Spleen (tissue), 11 donors: ENCODE data around the gene SOWAHC. TPM values are rescaled to one million over a fixed set of nuclear protein-coding genes. Genes with fewer than 3 reads are reported as not detected.

ENCODE experiments used
- DNase-seq: peaks from one replicate; pipeline ENCODE4 v3.0.0-alpha.2; 2020
- H3K27ac ChIP-seq, 8 donors: fragments of 200-600 bp; sonication (generic) in 7 of 8; 1 replicate in 4 of 8; 2 replicates in 4 of 8; pipeline versions ENCODE4 v1.5.0 to v1.8.0; 2016 to 2021; ENCODE audit warnings: inconsistent platforms in 4 of 8, mild to moderate bottlenecking in 4 of 8, moderate library complexity in 1 of 8
- H3K27me3 ChIP-seq, 7 donors: fragments of 200-600 bp; sonication (generic) in 6 of 7; replicated peaks in 1 of 7; 1 replicate in 4 of 7; 2 replicates in 3 of 7; pipeline versions ENCODE4 v1.5.0 to v1.8.0; 2016 to 2021; ENCODE audit warnings: inconsistent platforms in 3 of 7, mild to moderate bottlenecking in 1 of 7
- H3K36me3 ChIP-seq, 6 donors: fragments of 200-600 bp; sonication (generic) in 5 of 6; 1 replicate in 4 of 6; 2 replicates in 2 of 6; pipeline versions ENCODE4 v1.5.0 to v1.8.0; 2016 to 2021; ENCODE audit warnings: inconsistent platforms in 2 of 6
- H3K4me1 ChIP-seq, 6 donors: fragments of 200-600 bp; sonication (generic) in 5 of 6; 1 replicate in 3 of 6; 2 replicates in 3 of 6; pipeline versions ENCODE4 v1.5.0 to v1.8.0; 2016 to 2021; ENCODE audit warnings: inconsistent platforms in 3 of 6
- H3K4me3 ChIP-seq, 8 donors: fragments of 200-600 bp; sonication (generic) in 7 of 8; 1 replicate in 4 of 8; 2 replicates in 4 of 8; pipeline versions ENCODE4 v1.5.0 to v1.8.0; 2016 to 2021; ENCODE audit warnings: inconsistent platforms in 4 of 8, mild to moderate bottlenecking in 4 of 8, moderate library complexity in 2 of 8
- H3K9me3 ChIP-seq, 8 donors: fragments of 200-600 bp; sonication (generic) in 7 of 8; 1 replicate in 4 of 8; 2 replicates in 4 of 8; pipeline versions ENCODE4 v1.5.0 to v1.8.0; 2016 to 2021; ENCODE audit warnings: inconsistent platforms in 4 of 8
- CTCF ChIP-seq, 11 experiments: fragments of 200-600 bp in 7 of 11; fragments of 450-650 bp in 4 of 11; sonication (generic) in 4 of 11; IDR thresholded peaks in 8 of 11; conservative IDR thresholded peaks in 3 of 11; 1 replicate in 7 of 11; 2 replicates in 4 of 11; pipeline versions ENCODE4 v1.4.0 to v1.8.0; 2016 to 2021; ENCODE audit warnings: antibody characterized with exemption in 11 of 11, inconsistent platforms in 4 of 11, mild to moderate bottlenecking in 1 of 11
- POLR2A ChIP-seq, 3 donors: fragments of 450-650 bp; IDR thresholded peaks; one replicate each; pipeline ENCODE4 v1.5.1; 2017; ENCODE audit warnings: antibody characterized with exemption in 3 of 3, mild to moderate bottlenecking in 1 of 3
- POLR2AphosphoS5 ChIP-seq, 3 donors: sonication (generic); formaldehyde crosslinking; IDR thresholded peaks; one replicate each; pipeline ENCODE4 v1.5.1; 2017; ENCODE audit warnings: antibody characterized with exemption in 3 of 3
- WGBS, 5 donors: extraction: QIAGEN DNeasy Blood & Tissue Kit in 3 of 5; methylation state at CpG; one replicate each; pipeline versions ENCODE4 v1.1.5 to v1.1.7; 2013 to 2018; 5-methylcytosine and 5-hydroxymethylcytosine counted together
- intact Hi-C: fragments of 100-400 bp; cut with DNase I; formaldehyde crosslinking; loops from one replicate; pipeline ENCODE4 v1.15.0; 2023; ENCODE audit warnings: low total_unique reads
- polyA plus RNA-seq, 3 donors: library from polyadenylated mRNA; stranded (reverse); fragments of 200-250 nt; gene quantifications; one replicate each; pipeline ENCODE4 v1.2.1, GENCODE V29; 2013
- total RNA-seq, 7 donors: library from RNA; depleted of rRNA in 3 of 7; stranded (reverse); fragments of >200 nt in 3 of 7; fragmentation: NEBNext Ultra II Directional in 4 of 7; extraction: Animal tissue kit (Norgen Biotek cat#: 25700) in 4 of 7; gene quantifications; one replicate each; pipeline versions ENCODE4 v1.1.0 to v1.2.1, GENCODE V29; 2016 to 2021
- donor health status: healthy with polysubstance abuse.
- donor health status: DM: no; HTN: no; CAD: no; lungs with moderate emphysema.
- donor health status: DM: no; HTN: no; CAD: no.
- donor health status: Bipolar disorder and iron deficiency.
- donor health status: healthy.
- donor health status: DM: no; HTN: no; CAD: no.
- donor health status: DM: yes; HTN: yes; CAD: no.

The SOWAHC gene
- total and polyA plus RNA-seq, 10 donors = 1.6 to 9.9 (median 6.5) TPM

GRCh38 chr2:109654326-109655050 lies 40.3 kb downstream of the SOWAHC start:
- TF ChIP-seq POLR2AphosphoS5 (IDR thresholded peaks at IDR 0.05) = no peak
- Histone ChIP-seq H3K4me3 (no peak overlapping the region), H3K4me1 (peaks cover 0 to 3% (median 0%) of the 10 kb centered on the region in 6 donors), H3K27me3 (no peaks in the 10 kb centered on the region), H3K36me3 (no peaks in the 10 kb centered on the region), H3K27ac (no peak overlapping the region), H3K9me3 (no peaks in the 10 kb centered on the region)
- DNase-seq = no peak
- intact Hi-C loops = no loop called here
- WGBS, 5 donors = 87 to 96% (median 91%) methylated on average over 8 of the region's 8 CpGs

- Histone ChIP-seq H3K27me3 (no peaks in the 10 kb centered on the region), H3K36me3 (no peaks in the 10 kb centered on the region), H3K4me1 (peaks cover 0 to 11% (median 0%) of the 10 kb centered on the region in 6 donors), H3K27ac (no peak overlapping the region), H3K9me3 (no peaks in the 10 kb centered on the region), H3K4me3 (no peak overlapping the region)
- WGBS, 5 donors = 65 to 76% (median 69%) methylated on average over 3 of the region's 3 CpGs
- DNase-seq = no peak
- TF ChIP-seq CTCF (IDR thresholded peaks at IDR 0.05 in 8 of 11, conservative IDR thresholded peaks at IDR 0.05 in 3 of 11) (no peak), POLR2AphosphoS5 (IDR thresholded peaks at IDR 0.05) (no peak), POLR2A (IDR thresholded peaks at IDR 0.05) (no peak)
- intact Hi-C loops = no loop called here
These were observed 41.1 kb downstream of the SOWAHC start for GRCh38 chr2:109655287-109655686.

GRCh38 chr2:109659396-109660045 lies 45.4 kb downstream of the SOWAHC start:
- 75 to 80% (median 78%) methylated on average over 9 of the region's 9 CpGs for WGBS, 5 donors
- H3K4me1 ChIP-seq = peaks cover 0 to 13% (median 0%) of the 10 kb centered on the region in 6 donors
- TF ChIP-seq POLR2AphosphoS5 (IDR thresholded peaks at IDR 0.05) (no peak), POLR2A (IDR thresholded peaks at IDR 0.05) (no peak), CTCF (IDR thresholded peaks at IDR 0.05 in 8 of 11, conservative IDR thresholded peaks at IDR 0.05 in 3 of 11) (no peak)
- H3K27ac ChIP-seq = peak overlapping the region in 2 of 8 donors; percentile 15 to 22
- no peaks in the 10 kb centered on the region for H3K27me3 ChIP-seq
- no peak overlapping the region for H3K4me3 ChIP-seq
- H3K36me3 ChIP-seq = no peaks in the 10 kb centered on the region
- no peak for DNase-seq
- intact Hi-C loops = no loop called here
- no peaks in the 10 kb centered on the region for H3K9me3 ChIP-seq

- Histone ChIP-seq H3K27me3 (no peaks in the 10 kb centered on the region), H3K4me1 (peaks cover 0 to 13% (median 0%) of the 10 kb centered on the region in 6 donors), H3K36me3 (no peaks in the 10 kb centered on the region), H3K9me3 (no peaks in the 10 kb centered on the region), H3K4me3 (no peak overlapping the region), H3K27ac (peak overlapping the region in 2 of 8 donors; percentile 15 to 22)
- WGBS, 5 donors = 79 to 88% (median 82%) methylated on average over 3 of the region's 3 CpGs
- intact Hi-C loops = no loop called here
- peak; percentile 64 for DNase-seq
- TF ChIP-seq POLR2AphosphoS5 (IDR thresholded peaks at IDR 0.05) (no peak), CTCF (IDR thresholded peaks at IDR 0.05 in 8 of 11, conservative IDR thresholded peaks at IDR 0.05 in 3 of 11) (no peak), POLR2A (IDR thresholded peaks at IDR 0.05) (no peak)
These were observed 46.1 kb downstream of the SOWAHC start for GRCh38 chr2:109660046-109660860.
